HG02938 (cell line): ENCODE data around the gene ASPHD2.
"Not testable (repeated sequence)": the region's sequence is repeated elsewhere in the genome, so short reads cannot be mapped to it uniquely, and the experiment has no call there.

Source experiments
- ATAC-seq: cut with Tn5 transposase; IDR thresholded peaks from one replicate; pipeline ENCODE4 v1.9.1; 2021; ENCODE audit warnings: mild to moderate bottlenecking, moderate library complexity; ENCODE audit not compliant: unreplicated experiment

Gene ASPHD2, protein sequence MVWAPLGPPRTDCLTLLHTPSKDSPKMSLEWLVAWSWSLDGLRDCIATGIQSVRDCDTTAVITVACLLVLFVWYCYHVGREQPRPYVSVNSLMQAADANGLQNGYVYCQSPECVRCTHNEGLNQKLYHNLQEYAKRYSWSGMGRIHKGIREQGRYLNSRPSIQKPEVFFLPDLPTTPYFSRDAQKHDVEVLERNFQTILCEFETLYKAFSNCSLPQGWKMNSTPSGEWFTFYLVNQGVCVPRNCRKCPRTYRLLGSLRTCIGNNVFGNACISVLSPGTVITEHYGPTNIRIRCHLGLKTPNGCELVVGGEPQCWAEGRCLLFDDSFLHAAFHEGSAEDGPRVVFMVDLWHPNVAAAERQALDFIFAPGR

DNA sequence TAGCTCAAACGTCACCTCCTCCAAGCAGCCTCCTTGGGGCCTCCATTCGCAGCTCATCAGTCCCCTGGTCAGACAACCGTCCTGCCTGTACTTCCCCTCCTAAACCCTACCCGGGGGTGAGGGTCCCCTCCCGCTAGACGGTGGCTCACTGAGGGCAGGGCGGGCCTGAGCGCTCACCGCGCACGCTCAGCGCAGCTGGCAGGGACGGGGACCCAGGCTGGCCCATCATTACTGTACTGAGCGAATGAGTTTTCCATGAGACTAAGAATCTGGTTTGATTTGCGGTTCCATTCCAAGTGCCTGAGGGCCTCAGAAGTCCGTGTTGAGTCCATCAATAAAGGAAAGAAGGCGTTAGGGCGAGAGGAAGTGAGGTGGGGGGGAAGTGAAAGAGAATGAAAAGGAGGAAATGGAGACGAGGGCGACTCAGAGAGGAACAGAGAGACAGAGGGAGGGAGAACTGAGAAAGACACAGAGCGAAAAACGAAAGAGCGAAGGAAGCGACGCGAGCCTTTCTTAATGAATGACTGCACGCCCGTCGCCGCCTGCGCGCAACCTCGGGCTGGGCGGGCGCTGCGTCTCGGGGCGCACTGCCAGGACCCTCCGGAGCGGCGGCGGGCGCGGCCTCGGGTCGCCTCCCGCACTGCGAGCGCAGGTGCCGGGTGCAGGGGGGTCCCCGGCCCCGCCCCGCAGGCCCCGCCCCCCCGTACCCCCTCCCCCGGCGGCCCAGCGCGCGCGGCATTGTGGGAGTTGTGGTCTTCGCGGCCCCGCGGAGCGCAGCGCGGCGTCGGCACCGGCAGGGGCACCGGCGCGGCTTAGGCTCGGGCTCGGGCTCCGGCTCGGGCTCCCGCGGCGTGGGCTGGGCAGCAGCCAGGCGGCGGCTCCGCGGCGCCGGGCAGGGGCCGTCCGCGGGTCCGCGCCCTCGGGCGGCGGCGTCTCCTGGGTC, at the start of gene ASPHD2:
TSS of gene ASPHD2 (plus strand) at position 746 of the 943 bp plus-strand sequence. CDS start 4,356 bp downstream, outside the sequence.
- peak; percentile 69 for ATAC-seq

DNA sequence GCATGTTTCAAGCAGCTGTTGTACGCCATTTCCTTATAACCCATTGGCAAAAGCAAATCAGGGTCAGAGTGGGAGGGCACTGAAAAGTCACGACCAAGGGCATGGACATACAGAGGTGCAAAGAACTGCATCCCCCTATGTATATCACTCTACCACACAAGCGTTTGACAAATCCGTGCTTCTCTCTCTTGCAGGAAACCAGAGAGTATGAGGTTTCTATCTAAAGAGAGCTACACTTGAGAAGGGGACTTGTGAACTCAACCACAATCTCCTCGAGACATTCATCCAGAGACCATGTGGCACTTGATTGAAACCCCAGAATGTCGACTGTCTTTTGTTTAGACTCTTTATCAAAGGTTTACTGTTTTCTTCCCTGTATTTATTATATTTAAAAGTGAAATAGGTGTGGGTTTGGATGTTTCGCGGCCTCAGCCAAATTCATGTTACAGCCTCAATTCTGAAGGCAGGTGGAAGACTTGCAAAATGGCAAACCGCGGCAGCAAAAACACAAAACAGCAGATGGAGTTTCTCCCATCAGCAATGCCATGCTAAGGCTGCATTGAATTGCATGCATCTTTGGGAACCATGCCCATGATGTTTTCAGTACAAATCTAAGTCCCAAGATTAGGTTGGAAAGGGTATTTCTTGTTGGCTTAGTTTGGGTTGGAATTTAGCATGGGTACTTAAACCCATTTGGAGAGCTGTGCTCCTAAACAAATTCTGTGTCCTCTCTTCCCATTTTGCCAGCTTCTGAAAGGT, 48.8 kb upstream of the ASPHD2 start:
- no peak for ATAC-seq

DNA sequence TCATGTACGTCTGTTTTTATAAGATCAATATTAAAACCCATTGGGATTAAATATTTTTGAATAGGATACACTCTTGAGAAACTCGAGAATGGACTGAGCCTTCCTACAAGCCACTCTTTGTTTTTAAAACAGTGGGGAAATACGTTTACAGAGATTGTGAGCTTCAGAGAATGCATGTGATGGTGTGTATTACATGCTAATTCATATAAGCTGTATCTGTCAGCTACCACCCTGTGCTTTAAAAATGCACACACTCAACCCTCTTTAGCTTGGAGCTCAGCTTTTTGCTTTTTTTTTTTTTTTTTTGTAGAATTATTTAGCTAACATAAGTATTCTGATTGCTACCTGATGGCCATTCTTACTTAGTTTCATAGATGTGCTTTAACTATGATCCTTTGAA, 46.3 kb upstream of the ASPHD2 start:
- ATAC-seq = no peak

DNA sequence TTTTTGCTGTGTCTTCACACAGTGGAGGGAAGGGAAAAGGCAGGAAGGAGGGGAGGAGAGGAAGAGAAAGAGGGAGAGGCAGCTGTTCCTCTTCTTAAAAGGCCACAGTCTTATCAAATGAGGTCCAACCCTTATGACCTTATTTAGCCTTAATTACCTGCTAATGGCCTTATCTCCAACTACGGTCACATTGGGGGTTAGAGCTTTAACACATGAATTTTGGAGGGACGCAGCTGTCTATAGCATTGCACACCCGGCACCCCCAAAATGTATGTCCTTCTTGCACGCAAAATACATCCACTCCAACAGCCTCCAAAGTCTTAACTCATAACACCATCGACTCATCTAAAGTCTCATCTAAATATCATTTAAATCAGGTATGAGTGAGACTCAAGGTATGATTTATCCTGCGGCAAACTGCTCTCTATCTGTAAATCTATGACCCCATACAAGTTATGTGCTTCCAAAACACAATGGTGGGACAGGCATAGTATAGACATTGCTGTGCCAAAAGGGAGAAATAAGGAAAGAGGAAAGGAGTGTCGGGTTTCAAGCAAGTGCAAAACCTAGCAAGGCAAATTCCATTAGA, 45.0 kb upstream of the ASPHD2 start:
- ATAC-seq = no peak

DNA sequence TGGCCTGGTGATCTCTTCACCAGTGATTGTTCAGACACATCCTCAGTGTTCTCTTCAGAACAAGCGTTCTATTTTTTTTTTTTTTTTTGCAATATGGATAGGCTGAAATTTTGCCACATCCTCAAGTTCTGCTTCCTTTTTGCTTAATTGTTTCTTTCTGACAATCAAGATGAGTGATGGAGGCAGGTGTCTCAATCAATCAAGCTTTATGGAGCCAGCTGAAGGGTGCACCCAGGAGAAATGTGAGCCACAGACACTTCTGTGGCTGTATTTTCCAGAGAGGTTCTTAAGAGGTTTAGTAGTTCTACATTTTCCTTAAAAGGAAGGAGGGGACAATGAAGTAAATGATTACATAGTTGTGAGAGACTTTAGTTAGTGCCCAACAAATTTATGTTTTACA, 43.9 kb upstream of the ASPHD2 start:
- ATAC-seq = no peak

DNA sequence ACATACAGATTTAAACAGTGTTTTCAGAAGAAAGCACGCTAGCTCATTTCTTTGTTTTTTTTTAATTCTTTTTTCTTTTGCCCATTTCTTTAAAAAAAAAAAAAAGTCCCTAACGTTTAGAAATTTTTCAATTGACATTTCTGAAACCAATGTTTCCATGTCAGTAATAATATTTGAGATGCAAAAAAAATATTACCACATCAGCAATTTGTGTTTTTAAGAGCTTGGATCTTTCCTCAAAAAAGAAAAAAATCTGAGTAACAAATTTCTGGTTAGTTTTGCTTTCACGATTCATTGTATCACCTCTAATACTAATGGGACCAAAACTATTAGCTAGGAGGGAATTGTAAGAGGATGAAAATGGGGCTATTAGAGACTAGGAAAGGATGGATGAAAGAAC, 39.9 kb upstream of the ASPHD2 start:
- no peak for ATAC-seq

DNA sequence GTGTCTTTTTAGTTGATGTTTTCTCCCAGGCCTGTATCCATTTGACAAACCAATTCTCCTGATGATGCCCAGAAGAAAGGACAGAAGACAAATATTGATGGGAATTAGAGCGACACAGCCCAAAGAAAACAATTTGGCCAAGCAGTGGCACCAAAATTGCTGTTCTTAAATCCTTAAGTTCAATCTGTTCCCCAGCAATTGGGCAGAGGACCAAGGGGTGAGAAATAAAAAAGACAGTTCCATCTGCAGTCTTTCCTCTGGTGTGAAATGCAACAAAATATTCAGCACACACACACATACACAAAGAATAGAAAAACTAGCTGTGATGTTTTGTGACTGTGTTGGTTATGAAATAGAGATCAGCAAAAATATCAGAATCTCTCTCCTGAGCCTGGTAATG, 38.0 kb upstream of the ASPHD2 start:
- ATAC-seq = no peak

DNA sequence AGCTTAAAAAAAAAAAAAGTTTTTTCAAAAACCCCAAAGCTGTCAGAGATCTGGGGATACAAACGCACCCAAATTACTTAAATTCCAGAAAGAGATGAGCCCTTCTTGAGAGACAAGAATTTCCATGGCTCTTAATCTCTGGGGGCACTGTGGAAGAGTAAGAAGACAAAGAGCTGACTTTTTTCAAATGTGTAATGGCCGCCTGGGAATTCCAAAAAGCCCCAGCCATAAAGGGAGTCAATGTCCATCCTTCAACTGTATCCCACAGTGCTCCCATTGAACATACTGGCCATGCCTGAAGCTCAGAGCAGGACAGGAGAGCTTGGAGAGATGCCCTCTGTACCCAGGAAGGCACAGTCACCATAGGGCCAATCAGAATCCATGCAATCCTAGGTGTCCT, 37.4 kb upstream of the ASPHD2 start:
- no peak for ATAC-seq

DNA sequence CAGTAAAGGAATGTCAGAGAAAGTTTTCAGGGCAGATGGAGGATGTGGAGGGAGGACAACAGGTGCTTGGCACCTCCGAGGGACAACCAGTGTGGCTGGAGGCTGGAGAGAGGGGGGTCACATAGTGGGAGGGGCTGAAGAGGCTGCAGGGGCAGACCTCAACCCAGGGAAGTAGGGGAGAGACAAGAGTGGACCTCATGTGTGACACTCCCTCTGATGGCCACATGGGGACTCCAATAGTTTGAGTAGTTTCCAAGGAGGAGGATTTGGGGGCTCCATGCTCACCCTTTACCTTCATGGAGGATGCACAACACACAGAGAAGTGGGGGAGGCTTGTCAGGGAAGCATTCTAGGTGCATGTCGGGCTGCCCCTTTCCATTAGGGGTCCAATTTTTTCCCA, 35.1 kb upstream of the ASPHD2 start:
- ATAC-seq = no peak

DNA sequence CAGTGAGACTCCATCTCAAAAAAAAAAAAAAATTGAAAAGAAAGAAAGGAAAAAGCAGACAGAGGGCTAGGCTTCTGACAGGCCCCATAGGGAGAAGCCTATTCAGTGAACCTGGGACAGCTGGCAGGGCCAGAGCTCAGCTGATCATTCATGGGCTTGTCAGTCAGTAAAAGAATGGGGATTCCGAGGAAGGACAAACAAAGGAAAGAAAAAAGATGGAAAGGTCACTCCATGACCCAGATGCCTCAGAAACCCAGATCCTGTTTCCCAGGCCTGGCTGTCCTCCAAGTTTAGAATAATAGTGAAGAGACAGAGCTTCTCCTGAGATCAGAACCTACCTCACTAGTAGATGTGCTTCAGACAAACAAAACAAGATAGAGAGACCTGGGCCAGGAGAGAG, 34.3 kb upstream of the ASPHD2 start:
- no peak for ATAC-seq

DNA sequence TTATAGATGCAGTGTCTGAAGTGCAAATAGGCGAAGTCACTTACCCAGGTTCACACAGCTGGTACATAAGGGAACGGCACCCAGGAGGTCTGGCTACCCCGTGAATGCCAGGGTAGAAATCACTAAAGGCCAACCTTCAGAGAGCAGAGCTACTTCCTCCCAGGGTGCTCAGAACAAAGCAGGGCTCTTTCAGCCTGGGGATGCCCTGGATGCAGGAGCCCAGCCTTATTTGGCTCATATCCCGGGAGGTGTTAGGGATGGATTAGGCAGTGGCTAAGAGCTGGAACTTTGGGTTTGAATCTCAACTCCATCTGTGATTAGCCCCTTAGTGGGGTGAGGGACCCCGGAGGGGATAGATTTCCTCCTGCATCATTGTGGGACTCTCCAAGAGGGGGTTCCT, 33.1 kb upstream of the ASPHD2 start:
- no peak for ATAC-seq

DNA sequence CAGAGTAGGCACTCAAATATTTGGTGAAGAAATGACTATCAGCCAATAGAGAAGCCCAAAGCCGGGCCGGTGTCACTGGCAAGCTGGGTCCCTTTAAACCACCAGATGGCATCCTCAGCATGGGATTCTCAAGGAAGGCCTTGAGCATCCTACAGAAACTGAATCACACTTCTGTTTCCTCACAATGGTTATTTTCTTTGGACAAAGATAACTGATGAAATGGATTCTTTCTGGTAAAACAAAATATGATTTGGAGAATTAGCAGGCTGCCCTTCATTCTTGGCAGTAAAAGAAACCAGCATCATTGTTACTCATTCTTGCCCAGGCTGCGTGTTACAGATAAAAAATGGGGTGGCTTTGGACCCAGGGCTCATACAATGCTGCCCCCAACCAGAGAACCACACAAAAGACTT, 30.3 kb upstream of the ASPHD2 start:
- no peak for ATAC-seq

DNA sequence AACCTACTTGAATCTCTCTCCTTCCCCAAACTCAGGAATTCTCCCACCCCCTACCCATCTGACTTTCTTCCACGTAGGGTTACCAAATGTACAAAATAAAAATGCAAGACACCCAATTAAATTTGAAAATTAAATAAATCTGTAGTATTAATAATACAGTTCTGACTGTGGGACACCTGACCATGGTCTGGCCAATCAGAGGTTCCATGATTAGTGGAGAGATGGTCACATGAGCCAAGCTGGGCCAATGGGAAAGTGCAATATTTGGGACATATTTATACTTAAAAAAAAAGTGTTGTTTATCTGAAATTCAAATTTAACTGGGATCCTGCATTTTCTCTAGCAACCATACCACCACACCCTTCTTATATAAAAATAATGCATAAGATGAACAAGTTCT, 29.8 kb upstream of the ASPHD2 start:
- ATAC-seq = no peak

DNA sequence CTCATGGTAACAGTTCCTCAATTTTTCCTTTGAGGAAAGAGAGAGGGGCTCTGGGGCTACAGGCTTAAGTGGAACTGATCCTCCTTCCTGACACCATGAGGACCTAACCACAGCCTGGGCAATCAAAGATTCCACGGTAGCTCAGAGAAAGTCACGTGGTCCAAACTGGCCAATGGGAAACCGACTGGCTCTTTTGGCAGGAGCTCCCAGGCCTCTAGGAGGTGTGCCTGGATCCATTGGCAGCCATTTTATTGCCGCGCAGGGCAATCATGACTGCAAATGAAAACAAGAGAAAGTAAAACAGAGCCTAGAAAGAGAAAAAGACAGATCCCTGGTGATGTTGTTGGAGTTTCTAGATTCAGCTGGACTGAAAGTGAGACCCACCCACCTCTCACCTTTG, 27.3 kb upstream of the ASPHD2 start:
- ATAC-seq = no peak

DNA sequence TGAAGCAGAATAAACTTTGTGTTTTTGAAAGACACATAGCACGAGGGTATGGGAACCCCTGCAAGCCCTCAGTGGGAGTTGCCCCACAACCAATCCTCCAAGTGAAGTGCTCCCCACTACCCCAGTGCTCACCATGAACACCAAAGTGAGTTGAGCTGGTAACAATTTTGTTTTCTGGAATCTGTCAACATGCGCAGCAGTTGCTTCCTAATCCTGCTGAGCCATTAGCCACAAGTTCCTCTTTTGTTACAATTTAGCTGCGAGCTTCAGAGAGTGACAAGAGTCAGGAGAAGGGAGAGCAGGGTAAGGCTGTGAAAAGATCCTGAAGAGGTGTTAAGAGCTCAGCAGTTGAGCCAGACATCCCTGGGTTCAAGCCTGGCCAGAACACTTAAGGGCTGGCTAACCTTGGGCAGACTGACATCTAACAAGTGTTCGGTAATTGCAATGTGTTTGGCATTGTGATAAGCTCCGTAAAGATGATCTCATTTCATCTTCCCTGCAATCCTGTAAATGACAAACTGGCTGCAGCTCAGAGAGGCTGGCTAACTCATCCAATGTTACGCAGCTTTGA, 24.1 kb upstream of the ASPHD2 start:
- no peak for ATAC-seq

DNA sequence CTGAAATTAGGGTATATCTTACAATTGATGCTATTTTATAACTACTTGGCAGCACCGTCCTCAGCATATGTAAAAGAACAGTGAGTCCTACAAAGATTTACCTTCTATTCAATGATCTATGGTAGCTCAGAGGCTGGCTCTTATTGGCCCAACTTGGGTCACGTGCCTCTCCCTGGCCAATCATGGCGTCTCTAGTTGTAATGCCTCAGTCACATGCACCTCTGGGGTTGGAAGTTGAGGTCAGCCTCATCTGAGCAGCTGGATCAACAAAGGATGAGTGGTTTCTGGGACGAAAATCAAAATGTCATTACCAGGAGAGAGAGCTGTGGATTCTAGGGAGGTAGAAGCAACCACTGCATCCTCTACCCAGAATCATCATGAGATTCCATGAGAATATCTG, 22.9 kb upstream of the ASPHD2 start:
- ATAC-seq = no peak

DNA sequence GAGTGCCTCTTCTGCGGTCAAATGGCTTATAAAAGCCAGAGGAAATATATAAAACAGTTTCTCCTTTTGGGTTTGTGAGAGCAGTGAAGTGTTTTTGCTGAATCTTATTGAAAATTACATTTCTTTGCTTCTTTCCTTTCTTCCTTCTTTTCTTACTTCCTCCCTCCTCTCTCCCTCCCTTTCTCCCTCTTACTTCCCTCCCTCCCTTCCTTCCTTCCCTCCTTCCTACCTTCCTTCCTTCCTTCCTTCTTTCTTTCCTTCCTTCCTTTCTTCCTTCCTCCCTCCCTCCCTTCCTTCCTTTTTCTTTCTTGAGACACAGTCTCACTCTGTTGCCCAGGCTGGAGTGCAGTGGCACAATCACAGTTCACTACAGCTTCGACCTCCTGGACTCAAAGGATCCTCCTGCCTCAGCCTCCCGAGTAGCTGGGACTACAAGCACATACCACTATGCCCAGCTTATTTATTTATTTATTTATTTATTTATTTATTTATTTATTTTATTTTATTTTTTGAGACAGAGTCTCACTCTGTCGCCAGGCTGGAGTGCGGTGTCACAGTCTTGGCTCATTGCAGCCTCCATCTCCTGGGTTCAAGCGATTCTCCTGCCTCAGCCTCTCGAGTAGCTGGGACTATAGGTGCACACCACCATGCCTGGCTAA, 20.4 kb upstream of the ASPHD2 start:
- not testable (repeated sequence) for ATAC-seq

DNA sequence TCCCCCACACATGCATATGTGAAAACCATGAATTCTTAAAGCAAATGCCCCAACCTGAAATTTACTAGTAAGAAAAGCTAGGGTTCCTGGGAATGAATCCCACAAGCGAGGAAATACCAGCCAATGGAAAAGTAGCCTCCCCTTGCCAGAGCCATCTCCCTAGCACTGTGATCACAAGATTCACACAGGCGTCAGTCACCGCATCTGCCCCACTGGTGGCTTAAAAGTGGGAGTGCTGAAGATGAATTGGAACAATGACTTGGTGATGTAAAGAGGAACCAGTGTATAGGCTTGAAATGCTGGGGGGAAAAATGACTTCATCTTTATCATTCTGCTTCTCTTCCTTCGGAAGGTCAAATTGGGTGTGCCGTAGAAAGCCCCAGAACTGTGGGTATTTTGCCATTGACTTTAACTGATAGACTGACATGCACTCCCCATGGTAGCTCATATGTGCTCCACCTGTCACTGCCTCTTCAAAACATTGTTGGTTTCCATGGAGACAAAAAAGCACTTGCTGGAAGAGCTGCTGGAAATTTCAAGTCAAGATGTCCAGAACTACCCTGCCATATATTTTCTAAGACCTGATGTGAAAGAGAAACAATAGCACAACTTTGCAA, 19.2 kb upstream of the ASPHD2 start:
- no peak for ATAC-seq

DNA sequence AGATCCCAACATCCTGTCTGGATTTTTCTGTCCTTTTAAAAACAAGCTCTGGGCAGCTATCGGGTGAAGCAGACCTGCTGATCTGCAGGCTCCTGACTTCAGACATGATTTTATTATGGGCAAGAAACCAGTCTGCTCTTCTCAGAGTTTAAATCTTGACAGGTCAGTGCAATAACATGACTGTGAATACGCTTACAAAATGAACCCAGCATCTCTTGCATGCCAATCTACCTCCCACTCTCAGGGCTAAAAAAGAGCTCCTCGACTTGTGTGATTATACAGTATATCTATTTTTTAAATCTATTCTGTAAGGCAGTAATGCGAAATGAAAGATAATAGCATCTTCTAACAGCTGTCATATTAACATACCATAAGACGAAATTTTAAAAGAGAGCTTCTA, 18.7 kb upstream of the ASPHD2 start:
- no peak for ATAC-seq

DNA sequence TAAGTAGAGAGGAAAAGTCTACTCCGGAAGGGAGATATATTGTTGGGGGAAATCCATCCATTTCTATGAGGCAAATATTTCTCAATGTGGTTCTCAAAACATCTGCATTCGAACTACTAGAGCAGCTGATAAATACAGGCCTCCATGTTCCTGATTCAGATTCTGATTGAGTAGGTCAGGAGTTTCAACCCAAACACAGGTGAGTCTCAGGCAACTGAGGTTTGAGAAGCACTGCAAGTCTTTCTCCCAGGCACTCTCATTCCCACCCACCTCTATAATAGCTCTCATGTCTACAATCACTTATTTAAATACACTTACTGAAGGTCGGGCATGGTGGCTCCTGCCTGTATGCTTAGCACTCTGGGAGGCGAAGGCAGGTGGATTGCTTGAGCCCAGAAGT, 14.7 kb upstream of the ASPHD2 start:
- no peak for ATAC-seq
